ENCODE results near the gene TBC1D14. TPM values are rescaled to one million over a fixed set of nuclear protein-coding genes. Genes with fewer than 3 reads are reported as not detected.
A peak's percentile ranks its signal among the peaks of the same experiment; 100 is the strongest.

TBC1D14 gene
- total and polyA plus RNA-seq, 2 of the 4 experiments (the other 2 are of a cell fraction): 31.7 to 40.7 TPM

- no peak for TF ChIP-seq USF2 (IDR thresholded peaks at IDR 0.05; ENCODE audit: low read depth, low read length)
Measured at GRCh38 chr4:6956434-6957147, 47.0 kb downstream of the TBC1D14 start (continued).

GRCh38 chr4:6957148-6957520 lies 47.5 kb downstream of the TBC1D14 start:
- Histone ChIP-seq H2BK20ac (ENCODE audit: low read depth, low read length) (no peak overlapping the region), H3K4me1 (ENCODE audit: control insufficient read depth, insufficient read depth, low read length) (peaks cover 15% of the 10 kb centered on the region), H3K79me1 (ENCODE audit: low read depth in 1 of 2, low read length in 2 of 2) (peaks cover 11 to 46% of the 10 kb centered on the region in 2 experiments; a peak in 3 of 4 replicates), H4K8ac (ENCODE audit: low read depth in 2 of 2, low read length in 2 of 2) (no peak overlapping the region), H3K23ac (ENCODE audit: low read depth, low read length) (no peak overlapping the region), H2AFZ (replicated peaks; ENCODE audit: low read length, poor library complexity) (no peak overlapping the region), H3K18ac (ENCODE audit: low read depth, low read length) (no peak overlapping the region; the same call in 1 of the 2 replicates), H2AK9ac (replicated peaks; ENCODE audit: low read depth, low read length, poor library complexity) (peak overlapping the region; percentile 4), H3K9ac (ENCODE audit: low read depth, low read length) (no peak overlapping the region), H4K20me1 (ENCODE audit: insufficient read depth, low read length) (peaks cover 11% of the 10 kb centered on the region), H3K9me3 (ENCODE audit: control insufficient read depth, insufficient read depth, low read length) (no peaks in the 10 kb centered on the region), H3K4me2 (ENCODE audit: low read depth, low read length) (no peak overlapping the region), H3K4ac (ENCODE audit: low read depth, low read length) (peak overlapping the region; percentile 79; the same call in 1 of the 2 replicates), H3K27ac (ENCODE audit: insufficient read depth, low read length) (peak overlapping the region; percentile 14; the same call in 1 of the 2 replicates), H2BK15ac (ENCODE audit: low read depth, low read length) (no peak overlapping the region), H3K4me3 (ENCODE audit: insufficient read depth, low read depth, low read length) (no peak overlapping the region), H3K56ac (ENCODE audit: extremely low read depth, insufficient read depth, low read length) (no peak overlapping the region), H3K36me3 (ENCODE audit: control insufficient read depth, insufficient read depth, low read length) (no peaks in the 10 kb centered on the region), H3K14ac (replicated peaks; ENCODE audit: low read depth, low read length) (no peak overlapping the region), H4K91ac (ENCODE audit: insufficient read depth, low read depth, low read length) (no peak overlapping the region), H4K5ac (ENCODE audit: low read depth, low read length) (no peak overlapping the region), H3K27me3 (ENCODE audit: control insufficient read depth, insufficient read depth, low read length) (no peaks in the 10 kb centered on the region), H2BK120ac (ENCODE audit: low read depth, low read length) (no peak overlapping the region; the same call in 1 of the 2 replicates), H2BK5ac (ENCODE audit: low read depth, low read length, poor library complexity, severe bottlenecking) (no peak overlapping the region), H2AK5ac (ENCODE audit: low read depth, low read length) (no peak overlapping the region), H3K9me1 (ENCODE audit: insufficient read depth, low read length) (peaks cover 20% of the 10 kb centered on the region)
- in situ Hi-C loops (cut with MboI; ENCODE audit: low sequenced_read_pairs): no loop called here
- dilution Hi-C loops (cut with HindIII; ENCODE audit: low sequenced_read_pairs, unreplicated experiment): no loop called here
- intact Hi-C loops (cut with micrococcal nuclease): no loop called here
- ChIA-PET CTCF (no interaction called here), POLR2A (ENCODE audit: unreplicated experiment) (no interaction called here)
- ATAC-seq (ENCODE audit: low read depth): peak; percentile 63
- no TSS peak for BruUV-seq (replicated peaks)
- peak; percentile 68 for DNase-seq
- no CpG with 5 or more reads among the region's 6 CpGs for whole genome bisulfite sequencing, 2 experiments (ENCODE audit: extremely low coverage in 2 of 2, insufficient read length in 1 of 2)
- no peak for TF ChIP-seq CHD1 (IDR thresholded peaks at IDR 0.05; ENCODE audit: low read depth, low read length)
- no peak for TF ChIP-seq MXI1 (IDR thresholded peaks at IDR 0.05; ENCODE audit: borderline replicate concordance, low read depth, low read length)
- TF ChIP-seq RAD21 (IDR thresholded peaks at IDR 0.05; ENCODE audit: low read length): no peak
- TF ChIP-seq POLR2A (IDR thresholded peaks at IDR 0.05; ENCODE audit: low read depth, low read length): no peak
- TF ChIP-seq RFX5 (IDR thresholded peaks at IDR 0.05; ENCODE audit: low read depth, low read length): no peak
- TF ChIP-seq BHLHE40 (IDR thresholded peaks at IDR 0.05; ENCODE audit: low read depth, low read length): no peak
- no peak for TF ChIP-seq CEBPB (IDR thresholded peaks at IDR 0.05; ENCODE audit: low read depth, low read length)
- TF ChIP-seq ELK1 (IDR thresholded peaks at IDR 0.05; ENCODE audit: borderline replicate concordance, low read depth, low read length): no peak
- TF ChIP-seq SMC3 (IDR thresholded peaks at IDR 0.05; ENCODE audit: low read depth, low read length): no peak
- no peak for TF ChIP-seq NFE2L2 (IDR thresholded peaks at IDR 0.05; ENCODE audit: low read depth, low read length)
- no peak for TF ChIP-seq MAFK (IDR thresholded peaks at IDR 0.05; ENCODE audit: low read depth, low read length)
- TF ChIP-seq CTCF (conservative IDR thresholded peaks at IDR 0.05; ENCODE audit: low read depth, low read length): no peak
- TF ChIP-seq FOS (IDR thresholded peaks at IDR 0.05; ENCODE audit: low read depth, low read length): no peak
